Heart left ventricle (tissue), 13 donors: ENCODE data around the gene LENG9.

Experiments
- CTCF ChIP-seq, 12 donors: fragments of 200-600 bp; sonication (generic) in 4 of 12; IDR thresholded peaks; one replicate each; pipeline versions ENCODE4 v1.5.0 to v1.8.0; 2018 to 2022; ENCODE audit warnings: antibody characterized with exemption in 12 of 12, mild to moderate bottlenecking in 5 of 12
- POLR2A ChIP-seq, 2 donors: fragments of 450-650 bp; IDR thresholded peaks; one replicate each; pipeline ENCODE4 v1.6.1; 2017; ENCODE audit warnings: antibody characterized with exemption in 2 of 2, mild to moderate bottlenecking in 2 of 2, moderate library complexity in 2 of 2
- donor health status: ischemic (EF 13 %, LVEDD 7.1; RV severe dilation, severe dysfunction).
- donor health status: DM: no; HTN: yes; CAD: no.
- donor health status: DM: no; HTN: no; CAD: no.
- donor health status: ischemic (EF 25% LVEDD 6.9; RV normal size, moderate dysfunction).
- donor health status: ischemic (EF 25% LVEDD 5.7; RV mildly dilated, moderate dysfunction).
- donor health status: ischemic (EF 35%, LVEDD 5.7; RV mildly dilated, moderate dysfunction).
- donor health status: nonischemic (EF 11% LVEDD 7.7; RV severe dilation, severe dysfunction).
- donor health status: DM: yes; HTN: yes; CAD: no.
- donor health status: PGD.
- donor health status: ischemic (EF 29% LVEDD 5.4; RV normal size, mild dysfunction).
- donor health status: nonischemic (EF 23%, LVEDD 6.1; RV moderate dilation, normal function).

- no peak for TF ChIP-seq CTCF (IDR thresholded peaks at IDR 0.05)
- no peak for TF ChIP-seq POLR2A (IDR thresholded peaks at IDR 0.05)
Observed at GRCh38 chr19:54492568-54492967, 29.0 kb upstream of the LENG9 start.
